Right lobe of liver (tissue), 6 donors: ENCODE results near the gene SLMAP. TPM values are rescaled to one million over a fixed set of nuclear protein-coding genes. Genes with fewer than 3 reads are reported as not detected.

Experiments
- ATAC-seq, 4 donors: fragments of 200-7000 bp; cut with Tn5 transposase; one replicate each; pipeline ENCODE4 v1.9.1; 2020; ENCODE audit warnings: mild to moderate bottlenecking in 4 of 4, moderate library complexity in 4 of 4
- DNase-seq, 3 donors: peaks; one replicate each; pipeline ENCODE4 v3.0.0-alpha.2; 2020
- H3K27ac ChIP-seq, 3 donors: fragments of 200-600 bp; one replicate each; pipeline ENCODE4 v1.8.0; 2022
- H3K27me3 ChIP-seq, 2 donors: fragments of 200-600 bp; one replicate each; pipeline ENCODE4 v1.8.0; 2022
- H3K36me3 ChIP-seq, 4 donors: fragments of 200-600 bp; sonication (generic) in 1 of 4; one replicate each; pipeline versions ENCODE4 v1.5.1 to v1.8.0; 2017 to 2022; ENCODE audit warnings: control low read depth in 1 of 4
- H3K4me1 ChIP-seq, 4 donors: fragments of 200-600 bp; sonication (generic) in 1 of 4; one replicate each; pipeline versions ENCODE4 v1.5.1 to v1.8.0; 2017 to 2022; ENCODE audit warnings: control low read depth in 1 of 4
- H3K4me3 ChIP-seq, 3 donors: fragments of 200-600 bp; one replicate each; pipeline ENCODE4 v1.8.0; 2022
- H3K9me3 ChIP-seq, 4 donors: fragments of 200-600 bp; sonication (generic) in 1 of 4; one replicate each; pipeline versions ENCODE4 v1.5.1 to v1.8.0; 2017 to 2022; ENCODE audit warnings: control low read depth in 1 of 4
- POLR2A ChIP-seq: fragments of 450-650 bp; IDR thresholded peaks from one replicate; pipeline ENCODE4 v1.6.1; 2017; ENCODE audit warnings: antibody characterized with exemption, mild to moderate bottlenecking
- WGBS: methylation state at CpG from one replicate; pipeline ENCODE4 v1.1.6; 2018; ENCODE audit warnings: low coverage, low lambda C conversion rate; ENCODE audit not compliant: insufficient coverage; ENCODE audit errors: missing lambda C conversion rate; 5-methylcytosine and 5-hydroxymethylcytosine counted together
- intact Hi-C, 2 donors: fragments of 100-400 bp; cut with DNase I; formaldehyde crosslinking; loops; one replicate each; pipeline versions ENCODE4 v1.11.2 to v1.14.1; 2022
- total RNA-seq, 6 experiments: library from RNA; depleted of rRNA in 2 of 6; stranded (reverse); fragments of >200 nt in 2 of 6; fragmentation: NEBNext Ultra II Directional in 3 of 6; extraction: Animal tissue kit (Norgen Biotek cat#: 25700) in 3 of 6; gene quantifications; one replicate each; pipeline versions ENCODE4 v1.1.0 to v1.2.4, GENCODE V29; 2016 to 2023
- TF ChIP-seq, protein P1 (sequence below), 4 donors: fragments of 200-600 bp in 3 of 4; fragments of 450-650 bp in 1 of 4; IDR thresholded peaks; one replicate each; pipeline versions ENCODE4 v1.5.1 to v1.8.0; 2016 to 2022; ENCODE audit warnings: antibody characterized with exemption in 4 of 4, mild to moderate bottlenecking in 2 of 4
- donor health status: DM: no; HTN: yes; CAD: no.
- donor health status: DM: no; HTN: no; CAD: no.
- donor health status: DM: no; HTN: no; CAD: no.
- donor health status: DM: no; HTN: yes; CAD: no.
- donor health status: DM: no; HTN: yes; CAD: no.

The SLMAP gene
- total RNA-seq, 6 experiments from 2014 or later, result 21.1 to 34.9 (median 25.1) TPM

DNA sequence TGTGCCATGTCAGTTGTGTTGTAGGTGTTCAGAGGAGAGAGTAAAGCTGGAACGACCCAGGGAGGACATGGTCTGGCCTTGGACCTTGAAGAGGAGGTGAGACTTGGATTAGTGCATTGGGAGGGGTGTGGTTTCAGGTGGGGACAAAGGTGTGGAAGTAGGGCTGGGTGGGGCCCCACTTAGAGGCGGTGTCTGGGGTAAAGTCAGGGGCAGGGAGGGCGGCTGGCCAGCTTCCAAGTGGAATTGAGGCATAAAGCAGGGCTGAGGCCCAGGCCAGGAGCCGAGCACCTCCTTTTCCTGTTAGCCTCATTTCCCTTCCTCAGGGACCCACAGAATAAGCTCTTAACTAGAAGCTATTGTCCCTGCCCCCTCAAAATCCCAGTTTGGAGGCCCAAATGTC is 215.9 kb downstream of the SLMAP start:
- H3K27me3 ChIP-seq, result no peaks in the 10 kb centered on the region
- H3K27ac ChIP-seq, result no peak overlapping the region
- DNase-seq (no peak), ATAC-seq (no peak)
- no peaks in the 10 kb centered on the region for H3K9me3 ChIP-seq
- no peaks in the 10 kb centered on the region for H3K36me3 ChIP-seq
- H3K4me1 ChIP-seq, result no peaks in the 10 kb centered on the region
- TF ChIP-seq, protein P1, sequence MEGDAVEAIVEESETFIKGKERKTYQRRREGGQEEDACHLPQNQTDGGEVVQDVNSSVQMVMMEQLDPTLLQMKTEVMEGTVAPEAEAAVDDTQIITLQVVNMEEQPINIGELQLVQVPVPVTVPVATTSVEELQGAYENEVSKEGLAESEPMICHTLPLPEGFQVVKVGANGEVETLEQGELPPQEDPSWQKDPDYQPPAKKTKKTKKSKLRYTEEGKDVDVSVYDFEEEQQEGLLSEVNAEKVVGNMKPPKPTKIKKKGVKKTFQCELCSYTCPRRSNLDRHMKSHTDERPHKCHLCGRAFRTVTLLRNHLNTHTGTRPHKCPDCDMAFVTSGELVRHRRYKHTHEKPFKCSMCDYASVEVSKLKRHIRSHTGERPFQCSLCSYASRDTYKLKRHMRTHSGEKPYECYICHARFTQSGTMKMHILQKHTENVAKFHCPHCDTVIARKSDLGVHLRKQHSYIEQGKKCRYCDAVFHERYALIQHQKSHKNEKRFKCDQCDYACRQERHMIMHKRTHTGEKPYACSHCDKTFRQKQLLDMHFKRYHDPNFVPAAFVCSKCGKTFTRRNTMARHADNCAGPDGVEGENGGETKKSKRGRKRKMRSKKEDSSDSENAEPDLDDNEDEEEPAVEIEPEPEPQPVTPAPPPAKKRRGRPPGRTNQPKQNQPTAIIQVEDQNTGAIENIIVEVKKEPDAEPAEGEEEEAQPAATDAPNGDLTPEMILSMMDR (IDR thresholded peaks at IDR 0.05), result no peak
- no peak for TF ChIP-seq POLR2A
- 79% methylated on average over 4 of the region's 4 CpGs for whole genome bisulfite sequencing
- intact Hi-C loops, result no loop called here
- H3K4me3 ChIP-seq, result no peak overlapping the region

DNA sequence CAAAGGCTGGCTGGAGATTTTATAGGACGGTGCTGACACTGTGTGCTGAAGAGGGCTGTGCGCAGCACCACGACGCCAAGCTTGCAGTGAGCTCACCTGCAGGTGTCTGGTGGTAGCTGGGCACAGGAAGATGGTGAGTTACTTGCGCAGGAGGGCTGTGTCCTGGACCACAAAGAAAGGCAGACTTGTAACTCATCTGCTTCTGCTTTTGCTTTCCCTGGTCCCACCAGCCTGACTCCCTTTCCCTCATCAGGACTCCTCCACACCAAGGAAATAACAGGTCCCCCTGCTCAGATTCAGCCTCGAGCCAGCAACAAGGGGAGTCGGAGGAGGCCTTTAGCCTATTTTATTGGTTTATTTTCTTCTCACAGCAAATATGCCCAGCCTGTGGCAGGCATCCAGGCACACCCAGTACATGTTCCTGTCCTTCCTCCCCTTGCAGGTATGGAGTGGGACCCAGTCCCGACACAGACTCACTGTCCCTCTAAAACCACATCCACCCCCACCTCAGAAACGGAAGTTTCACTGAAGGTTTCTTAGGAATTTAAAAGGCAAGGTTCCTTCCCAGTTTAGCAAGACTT is 216.5 kb downstream of the SLMAP start:
- H3K36me3 ChIP-seq, result no peaks in the 10 kb centered on the region
- no peaks in the 10 kb centered on the region for H3K27me3 ChIP-seq
- ATAC-seq (peak in 1 of 4 donors; percentile 12), DNase-seq (no peak)
- no peaks in the 10 kb centered on the region for H3K9me3 ChIP-seq
- intact Hi-C loops, result no loop called here
- H3K4me1 ChIP-seq, result no peaks in the 10 kb centered on the region
- no peak for TF ChIP-seq POLR2A
- TF ChIP-seq, protein P1 (IDR thresholded peaks at IDR 0.05), result no peak
- H3K27ac ChIP-seq, result no peak overlapping the region
- no peak overlapping the region for H3K4me3 ChIP-seq
- 70% methylated on average over 4 of the region's 9 CpGs for WGBS

DNA sequence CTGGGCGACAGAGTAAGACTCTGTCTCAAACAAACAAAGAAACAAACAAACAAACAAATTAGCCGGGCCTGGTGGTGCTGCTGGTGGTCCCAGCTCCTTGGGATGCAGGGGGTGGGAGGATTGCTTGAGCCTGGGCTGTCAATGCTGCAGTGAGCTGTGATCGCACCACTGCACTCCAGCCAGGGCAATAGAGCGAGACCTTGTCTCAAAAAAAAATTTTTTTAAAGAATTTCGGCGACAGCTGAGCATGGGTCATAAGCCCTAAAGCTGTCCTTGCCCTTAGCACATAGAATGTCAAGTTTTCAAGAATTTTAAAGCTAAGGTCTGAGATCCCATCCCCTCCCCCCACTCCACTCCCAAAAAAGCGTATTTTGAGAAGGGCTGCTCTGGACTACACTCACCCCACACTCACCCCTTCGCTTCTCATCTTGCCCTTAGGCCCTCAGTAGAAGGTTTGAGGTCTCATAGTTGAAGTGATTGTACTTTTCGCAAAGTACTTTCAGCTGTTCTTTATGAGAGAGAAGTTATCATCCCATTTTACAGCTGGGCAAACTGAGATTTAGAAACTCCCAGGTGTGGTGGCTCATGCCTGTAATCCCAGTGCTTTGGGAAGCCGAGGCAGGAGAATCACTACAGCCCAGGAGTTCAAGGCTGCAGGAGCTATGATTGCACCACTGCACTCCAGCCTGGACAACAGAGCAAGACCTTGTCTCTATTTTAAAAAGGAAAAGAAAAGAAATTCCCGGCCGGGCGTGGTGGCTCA is 217.8 kb downstream of the SLMAP start:
- 88% methylated on average over 8 of the region's 13 CpGs for WGBS
- H3K4me1 ChIP-seq, result no peaks in the 10 kb centered on the region

DNA sequence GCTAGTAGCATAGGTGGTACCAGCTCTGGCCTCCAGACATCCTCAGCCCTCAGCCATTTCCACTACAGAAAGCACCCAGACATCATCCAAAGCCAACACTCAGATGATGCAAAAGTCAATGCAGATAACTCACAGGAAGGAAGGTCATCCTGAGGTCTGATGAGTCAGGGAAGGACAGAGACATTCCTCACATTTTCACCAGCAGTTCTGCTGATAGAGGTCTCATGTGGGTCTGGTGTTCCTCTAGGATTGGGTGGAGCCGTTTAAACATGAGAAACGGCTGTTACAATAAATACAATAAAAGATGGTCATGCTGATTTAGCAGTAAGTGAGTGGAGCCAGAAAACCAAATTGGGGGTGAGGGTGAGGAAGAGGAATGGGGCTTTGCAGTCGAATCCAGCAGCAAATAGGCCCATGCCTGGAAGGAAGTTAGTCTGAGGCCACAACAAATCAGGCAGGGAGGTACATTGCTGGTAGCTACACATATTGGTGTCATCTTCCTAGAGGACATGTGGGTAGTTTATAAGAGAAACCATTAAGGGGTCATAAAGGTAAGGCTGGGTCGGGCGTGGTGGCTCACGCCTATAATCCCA is 218.8 kb downstream of the SLMAP start:
- Histone ChIP-seq H3K27me3 (no peaks in the 10 kb centered on the region), H3K36me3 (no peaks in the 10 kb centered on the region), H3K9me3 (no peaks in the 10 kb centered on the region), H3K4me3 (no peak overlapping the region), H3K4me1 (no peaks in the 10 kb centered on the region), H3K27ac (no peak overlapping the region)
- intact Hi-C loops, result no loop called here
- TF ChIP-seq POLR2A, result no peak
- TF ChIP-seq, protein P1 (IDR thresholded peaks at IDR 0.05), result no peak
- peak; percentile 64 to 80 (median 71) for ATAC-seq
- DNase-seq, result no peak
- WGBS, result 66% methylated on average over 6 of the region's 6 CpGs

More for the DNA sequence above, 217.8 kb downstream of the SLMAP start:
- no peaks in the 10 kb centered on the region for H3K9me3 ChIP-seq
- intact Hi-C loops, result no loop called here
- DNase-seq (no peak), ATAC-seq (no peak)
- no peaks in the 10 kb centered on the region for H3K36me3 ChIP-seq
- no peak for TF ChIP-seq POLR2A
- TF ChIP-seq, protein P1 (IDR thresholded peaks at IDR 0.05), result no peak
- H3K27me3 ChIP-seq, result no peaks in the 10 kb centered on the region
- no peak overlapping the region for H3K4me3 ChIP-seq
- H3K27ac ChIP-seq, result no peak overlapping the region
